ENCODE measurements around the gene TAF1A. TPM values are rescaled to one million over a fixed set of nuclear protein-coding genes. Genes with fewer than 3 reads are reported as not detected.

The TAF1A gene
- total and polyA plus RNA-seq, 2 of the 8 experiments (the other 6 are each of a cell fraction or from before 2014, with no cell fraction given), result 3.3 to 16.7 TPM

DNA sequence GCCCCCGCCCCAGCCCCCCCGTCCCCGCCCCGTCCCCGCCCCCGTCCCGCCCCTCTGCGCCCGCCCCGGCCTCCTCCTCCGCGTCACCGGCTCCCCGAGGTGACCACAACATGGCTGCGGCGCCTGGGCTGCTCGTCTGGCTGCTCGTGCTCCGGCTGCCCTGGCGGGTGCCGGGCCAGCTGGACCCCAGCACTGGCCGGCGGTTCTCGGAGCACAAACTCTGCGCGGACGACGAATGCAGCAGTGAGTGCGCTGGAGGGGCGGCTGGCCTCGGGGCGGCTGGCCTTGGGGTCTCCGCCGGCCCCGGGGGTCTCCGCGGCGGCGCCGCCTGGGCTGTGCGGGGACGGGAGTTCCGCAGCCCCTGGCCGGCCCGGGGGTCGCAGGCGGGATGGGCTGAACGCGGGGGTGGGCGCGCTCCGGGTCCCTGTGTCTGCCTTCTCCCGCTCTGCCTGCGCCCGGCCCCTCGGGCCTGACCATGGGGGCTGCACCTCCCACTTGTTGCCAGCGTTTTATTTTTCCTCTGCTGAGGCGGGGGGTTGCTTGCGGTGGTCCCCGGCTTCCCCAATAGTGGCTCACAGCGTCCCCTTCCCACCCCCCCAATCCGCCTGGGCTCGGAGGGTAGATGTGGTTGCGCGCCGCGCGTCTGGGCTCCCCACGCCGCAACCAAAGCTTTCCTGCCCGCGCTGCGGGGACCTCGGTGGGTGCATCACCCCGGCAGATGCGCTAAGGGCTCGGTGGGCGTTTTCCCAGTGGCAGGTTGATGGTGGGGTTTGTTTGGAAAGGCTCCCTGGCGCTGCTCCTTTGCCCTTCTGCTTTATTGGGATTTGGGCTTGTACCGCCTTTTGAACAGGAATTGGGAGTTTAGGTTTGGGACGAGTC lies 28.5 kb upstream of the TAF1A start, which contains the start of gene MIA3 (continued):
- no peak for TF ChIP-seq JUND (IDR thresholded peaks at IDR 0.05; ENCODE audit: low read length)
- no peak for TF ChIP-seq BACH1 (IDR thresholded peaks at IDR 0.05; ENCODE audit: low read length)
- peak; percentile 94 for TF ChIP-seq YY1 (IDR thresholded peaks at IDR 0.05; ENCODE audit: low read depth, low read length)
- TF ChIP-seq SP4 (IDR thresholded peaks at IDR 0.05; ENCODE audit: low read length), result no peak
- no peak for TF ChIP-seq RNF2 (IDR thresholded peaks at IDR 0.05; ENCODE audit: borderline replicate concordance, low read depth, low read length, missing control alignments, poor library complexity, severe bottlenecking)
- peak; percentile 94 for TF ChIP-seq TAF7 (optimal IDR thresholded peaks at IDR 0.05; ENCODE audit: borderline replicate concordance, low read depth, low read length)
- peak; percentile 98 for TF ChIP-seq TAF1 (IDR thresholded peaks at IDR 0.05; ENCODE audit: low read depth, low read length)
- no peak for TF ChIP-seq CTBP2 (IDR thresholded peaks at IDR 0.05; ENCODE audit: borderline replicate concordance, insufficient read depth, insufficient read length, low read length)
- no peak for TF ChIP-seq SP2 (IDR thresholded peaks at IDR 0.05; ENCODE audit: low read length)
- TF ChIP-seq, protein P1, sequence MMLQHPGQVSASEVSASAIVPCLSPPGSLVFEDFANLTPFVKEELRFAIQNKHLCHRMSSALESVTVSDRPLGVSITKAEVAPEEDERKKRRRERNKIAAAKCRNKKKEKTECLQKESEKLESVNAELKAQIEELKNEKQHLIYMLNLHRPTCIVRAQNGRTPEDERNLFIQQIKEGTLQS (IDR thresholded peaks at IDR 0.05; ENCODE audit: insufficient read depth, low read depth, low read length), result no peak
- no peak for TF ChIP-seq MAFK (IDR thresholded peaks at IDR 0.05; ENCODE audit: low read depth, low read length)
- no peak for TF ChIP-seq BRCA1 (IDR thresholded peaks at IDR 0.05; ENCODE audit: low read depth, low read length)
- TF ChIP-seq, protein P2, sequence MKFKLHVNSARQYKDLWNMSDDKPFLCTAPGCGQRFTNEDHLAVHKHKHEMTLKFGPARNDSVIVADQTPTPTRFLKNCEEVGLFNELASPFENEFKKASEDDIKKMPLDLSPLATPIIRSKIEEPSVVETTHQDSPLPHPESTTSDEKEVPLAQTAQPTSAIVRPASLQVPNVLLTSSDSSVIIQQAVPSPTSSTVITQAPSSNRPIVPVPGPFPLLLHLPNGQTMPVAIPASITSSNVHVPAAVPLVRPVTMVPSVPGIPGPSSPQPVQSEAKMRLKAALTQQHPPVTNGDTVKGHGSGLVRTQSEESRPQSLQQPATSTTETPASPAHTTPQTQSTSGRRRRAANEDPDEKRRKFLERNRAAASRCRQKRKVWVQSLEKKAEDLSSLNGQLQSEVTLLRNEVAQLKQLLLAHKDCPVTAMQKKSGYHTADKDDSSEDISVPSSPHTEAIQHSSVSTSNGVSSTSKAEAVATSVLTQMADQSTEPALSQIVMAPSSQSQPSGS (IDR thresholded peaks at IDR 0.05; ENCODE audit: low read length), result no peak
